Keratinocyte (primary cell): ENCODE measurements around the gene CKAP2L. TPM values are rescaled to one million over a fixed set of nuclear protein-coding genes. Genes with fewer than 3 reads are reported as not detected.
A peak's percentile ranks its signal among the peaks of the same experiment; 100 is the strongest.

ENCODE experiments used
- DNase-seq: peaks from one replicate; pipeline ENCODE4 v3.0.0-alpha.2; 2011; ENCODE audit warnings: low read depth, missing footprints, low spot score
- FAIRE-seq: peaks from 2 replicates; lab custom pipeline; 2011; peaks lifted over from hg19 to GRCh38; lab: Jason Lieb, UNC
- H2AFZ ChIP-seq: 2 replicates; pipeline ENCODE4 v1.6.0; 2012; ENCODE audit warnings: low read length, control low read depth, inconsistent platforms; ENCODE audit not compliant: control insufficient read depth
- H3K27ac ChIP-seq: 2 replicates; pipeline ENCODE4 v1.5.1; 2011; ENCODE audit warnings: low read length; ENCODE audit not compliant: control insufficient read depth, insufficient read depth
- H3K27me3 ChIP-seq: 3 replicates; pipeline ENCODE4 v1.6.0; 2011; ENCODE audit warnings: low read length; ENCODE audit not compliant: control insufficient read depth, insufficient read depth; ENCODE audit errors: extremely low read depth
- H3K36me3 ChIP-seq, 2 experiments: 2 replicates in 1 of 2; 3 replicates in 1 of 2; pipeline ENCODE4 v1.5.1; 2011; ENCODE audit warnings: low read length in 2 of 2, mild to moderate bottlenecking in 1 of 2; ENCODE audit not compliant: control insufficient read depth in 2 of 2, insufficient read depth in 2 of 2; ENCODE audit errors: extremely low read depth in 1 of 2
- H3K4me1 ChIP-seq: 3 replicates; pipeline ENCODE4 v1.5.1; 2011; ENCODE audit warnings: low read length; ENCODE audit not compliant: control insufficient read depth, insufficient read depth; ENCODE audit errors: extremely low read depth
- H3K4me2 ChIP-seq: 3 replicates; pipeline ENCODE4 v1.6.0; 2011; ENCODE audit warnings: low read depth, low read length; ENCODE audit not compliant: control insufficient read depth, insufficient read depth; ENCODE audit errors: extremely low read depth
- H3K4me3 ChIP-seq, 3 experiments: fragments of 200-600 bp in 1 of 3; sonication (generic) in 1 of 3; 2 replicates in 2 of 3; 3 replicates in 1 of 3; pipeline ENCODE4 v1.5.1; 2011 to 2016; ENCODE audit warnings: low read length in 3 of 3, mild to moderate bottlenecking in 3 of 3, control low read depth in 2 of 3, inconsistent platforms in 1 of 3, low read depth in 1 of 3, mixed read lengths in 1 of 3, mixed run types in 1 of 3, moderate library complexity in 1 of 3; ENCODE audit not compliant: control insufficient read depth in 2 of 3, insufficient read depth in 2 of 3; ENCODE audit errors: extremely low read depth in 1 of 3
- H3K79me2 ChIP-seq: 2 replicates; pipeline ENCODE4 v1.6.0; 2012; ENCODE audit warnings: low read length; ENCODE audit not compliant: control insufficient read depth, insufficient read depth
- H3K9ac ChIP-seq: 3 replicates; pipeline ENCODE4 v1.6.0; 2011; ENCODE audit warnings: low read length; ENCODE audit not compliant: control insufficient read depth, insufficient read depth; ENCODE audit errors: extremely low read depth
- H3K9me1 ChIP-seq: 3 replicates; pipeline ENCODE4 v1.6.0; 2011; ENCODE audit warnings: low read length; ENCODE audit not compliant: control insufficient read depth, insufficient read depth; ENCODE audit errors: extremely low read depth
- H3K9me3 ChIP-seq: 2 replicates; pipeline ENCODE4 v1.5.1; 2012; ENCODE audit warnings: low read depth, low read length; ENCODE audit not compliant: control insufficient read depth
- H4K20me1 ChIP-seq: 3 replicates; pipeline ENCODE4 v1.6.0; 2011; ENCODE audit warnings: low read length; ENCODE audit not compliant: control insufficient read depth, insufficient read depth; ENCODE audit errors: extremely low read depth
- EZH2 ChIP-seq: IDR thresholded peaks from one replicate; pipeline ENCODE4 v1.6.1; 2012; ENCODE audit warnings: inconsistent platforms, mild to moderate bottlenecking, low read length, moderate library complexity
- dilution Hi-C: fragments of 300-500 bp; cut with MboI; formaldehyde crosslinking; loops from one replicate; pipeline ENCODE4 v1.7.0; 2020; ENCODE audit warnings: low sequenced_read_pairs; ENCODE audit not compliant: extremely low pct_ligation_motif_present
- polyA plus RNA-seq, 5 experiments: library from polyadenylated mRNA; depleted of rRNA in 3 of 5; stranded (reverse) in 3 of 5; stranded (forward) in 1 of 5; unstranded in 1 of 5; fragments of >200 nt; gene quantifications; 1 replicate in 1 of 5; 2 replicates in 3 of 5; 3 replicates in 1 of 5; pipeline versions ENCODE4 v1.2.1 to v1.2.3, GENCODE V29; 2011 to 2012; ENCODE audit warnings: missing spikeins in 2 of 5, low read depth in 1 of 5, low replicate concordance in 1 of 5
- TF ChIP-seq, protein P1 (sequence below), 3 experiments: IDR thresholded peaks in 1 of 3; conservative IDR thresholded peaks in 1 of 3; optimal IDR thresholded peaks in 1 of 3; 2 replicates in 2 of 3; 3 replicates in 1 of 3; pipeline versions ENCODE3 to v1.5.1; 2011; ENCODE audit warnings: low read length in 3 of 3, mild to moderate bottlenecking in 3 of 3, moderate library complexity in 2 of 3, control low read depth in 1 of 3, inconsistent platforms in 1 of 3; ENCODE audit not compliant: insufficient read depth in 2 of 3; ENCODE audit errors: extremely low read depth in 1 of 3

The CKAP2L gene
- polyA plus RNA-seq, 1 donor (not counting 4 experiments of a cell fraction or from before 2014, with no cell fraction given), result 10.9 TPM

DNA sequence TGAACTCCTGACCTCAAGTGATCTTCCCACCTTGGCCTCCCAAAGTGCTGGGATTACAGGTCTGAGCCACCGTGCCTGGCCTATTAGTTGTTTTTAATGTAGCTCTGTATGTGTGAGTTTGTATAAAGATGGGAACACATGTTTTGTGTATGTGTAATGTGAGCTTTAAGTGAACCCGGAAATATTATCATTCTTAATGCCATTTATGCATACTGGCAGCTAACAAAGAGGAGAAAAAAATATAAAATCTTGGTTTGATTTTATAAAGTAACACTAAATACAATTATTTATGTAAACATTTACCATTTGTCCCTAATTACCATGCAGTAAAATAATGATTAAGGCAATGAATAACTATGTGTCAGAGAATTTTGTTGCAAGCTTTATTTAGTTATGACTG is 9.1 kb upstream of the CKAP2L start:
- peaks cover 21 to 28% of the 10 kb centered on the region in 2 experiments for H3K36me3 ChIP-seq
- FAIRE-seq, result no peak
- no peak overlapping the region for H2AFZ ChIP-seq
- no peak overlapping the region for H3K27ac ChIP-seq
- no peaks in the 10 kb centered on the region for H3K9me3 ChIP-seq
- H3K4me2 ChIP-seq, result no peak overlapping the region
- no peak overlapping the region for H3K4me3 ChIP-seq
- H3K79me2 ChIP-seq, result no peaks in the 10 kb centered on the region
- peaks cover 2% of the 10 kb centered on the region for H3K9me1 ChIP-seq
- no peak overlapping the region for H3K9ac ChIP-seq
- H3K27me3 ChIP-seq, result no peaks in the 10 kb centered on the region
- H3K4me1 ChIP-seq, result no peaks in the 10 kb centered on the region
- DNase-seq, result no peak
- dilution Hi-C loops, result no loop called here
- no peak for TF ChIP-seq EZH2
- TF ChIP-seq, protein P1, sequence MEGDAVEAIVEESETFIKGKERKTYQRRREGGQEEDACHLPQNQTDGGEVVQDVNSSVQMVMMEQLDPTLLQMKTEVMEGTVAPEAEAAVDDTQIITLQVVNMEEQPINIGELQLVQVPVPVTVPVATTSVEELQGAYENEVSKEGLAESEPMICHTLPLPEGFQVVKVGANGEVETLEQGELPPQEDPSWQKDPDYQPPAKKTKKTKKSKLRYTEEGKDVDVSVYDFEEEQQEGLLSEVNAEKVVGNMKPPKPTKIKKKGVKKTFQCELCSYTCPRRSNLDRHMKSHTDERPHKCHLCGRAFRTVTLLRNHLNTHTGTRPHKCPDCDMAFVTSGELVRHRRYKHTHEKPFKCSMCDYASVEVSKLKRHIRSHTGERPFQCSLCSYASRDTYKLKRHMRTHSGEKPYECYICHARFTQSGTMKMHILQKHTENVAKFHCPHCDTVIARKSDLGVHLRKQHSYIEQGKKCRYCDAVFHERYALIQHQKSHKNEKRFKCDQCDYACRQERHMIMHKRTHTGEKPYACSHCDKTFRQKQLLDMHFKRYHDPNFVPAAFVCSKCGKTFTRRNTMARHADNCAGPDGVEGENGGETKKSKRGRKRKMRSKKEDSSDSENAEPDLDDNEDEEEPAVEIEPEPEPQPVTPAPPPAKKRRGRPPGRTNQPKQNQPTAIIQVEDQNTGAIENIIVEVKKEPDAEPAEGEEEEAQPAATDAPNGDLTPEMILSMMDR (optimal IDR thresholded peaks at IDR 0.05 in 1 of 3, IDR thresholded peaks at IDR 0.05 in 1 of 3, conservative IDR thresholded peaks at IDR 0.05 in 1 of 3; ENCODE audit: extremely low read depth in 1 of 3, insufficient read depth in 2 of 3, low read length in 3 of 3), result no peak
- peaks cover 8% of the 10 kb centered on the region for H4K20me1 ChIP-seq

DNA sequence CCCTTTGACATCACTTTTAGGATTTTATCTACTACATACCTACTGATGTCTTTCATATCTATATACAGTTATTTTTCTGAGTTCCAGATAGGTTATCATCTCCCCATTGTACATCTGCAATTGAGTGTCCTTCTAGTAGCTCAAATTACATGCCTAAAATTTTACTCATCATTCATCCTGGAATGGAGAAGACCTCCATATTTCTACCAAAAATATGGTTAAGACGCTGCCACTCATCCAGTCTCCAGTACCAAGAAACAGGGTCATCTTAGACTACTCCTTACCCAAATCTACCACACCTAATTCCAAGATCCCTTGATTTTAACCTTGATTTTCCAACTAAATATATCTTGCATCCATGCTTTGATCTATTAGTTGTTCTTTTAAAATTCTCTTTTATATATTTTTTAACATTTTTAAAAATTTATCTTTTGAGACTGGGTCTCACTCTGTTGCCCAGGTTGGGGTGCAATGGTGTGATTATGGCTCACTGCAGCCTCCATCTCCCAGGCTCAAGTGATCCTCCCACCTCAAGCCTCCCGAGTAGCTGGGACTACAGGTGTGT is 8.6 kb upstream of the CKAP2L start:
- TF ChIP-seq, protein P1 (optimal IDR thresholded peaks at IDR 0.05 in 1 of 3, IDR thresholded peaks at IDR 0.05 in 1 of 3, conservative IDR thresholded peaks at IDR 0.05 in 1 of 3; ENCODE audit: extremely low read depth in 1 of 3, insufficient read depth in 2 of 3, low read length in 3 of 3), result no peak
- no peak for TF ChIP-seq EZH2
- H3K9ac ChIP-seq, result no peak overlapping the region
- H3K9me1 ChIP-seq, result peaks cover 2% of the 10 kb centered on the region
- no peak overlapping the region for H3K4me3 ChIP-seq
- DNase-seq (no peak), FAIRE-seq (peak; percentile 72)
- no peaks in the 10 kb centered on the region for H3K9me3 ChIP-seq
- peaks cover 8% of the 10 kb centered on the region for H4K20me1 ChIP-seq
- no peak overlapping the region for H3K27ac ChIP-seq
- dilution Hi-C loops, result no loop called here
- H3K27me3 ChIP-seq, result no peaks in the 10 kb centered on the region
- H3K4me2 ChIP-seq, result no peak overlapping the region
- H3K36me3 ChIP-seq, result peaks cover 18 to 25% of the 10 kb centered on the region in 2 experiments
- no peak overlapping the region for H2AFZ ChIP-seq
- H3K4me1 ChIP-seq, result no peaks in the 10 kb centered on the region
- H3K79me2 ChIP-seq, result no peaks in the 10 kb centered on the region
